Fibroblast of the conjunctiva (primary cell): ENCODE results near the gene HTR6.

Experiments
- DNase-seq: peaks from one replicate; pipeline ENCODE4 v3.0.0-alpha.2; 2010; ENCODE audit warnings: low read depth

Gene HTR6

DNA sequence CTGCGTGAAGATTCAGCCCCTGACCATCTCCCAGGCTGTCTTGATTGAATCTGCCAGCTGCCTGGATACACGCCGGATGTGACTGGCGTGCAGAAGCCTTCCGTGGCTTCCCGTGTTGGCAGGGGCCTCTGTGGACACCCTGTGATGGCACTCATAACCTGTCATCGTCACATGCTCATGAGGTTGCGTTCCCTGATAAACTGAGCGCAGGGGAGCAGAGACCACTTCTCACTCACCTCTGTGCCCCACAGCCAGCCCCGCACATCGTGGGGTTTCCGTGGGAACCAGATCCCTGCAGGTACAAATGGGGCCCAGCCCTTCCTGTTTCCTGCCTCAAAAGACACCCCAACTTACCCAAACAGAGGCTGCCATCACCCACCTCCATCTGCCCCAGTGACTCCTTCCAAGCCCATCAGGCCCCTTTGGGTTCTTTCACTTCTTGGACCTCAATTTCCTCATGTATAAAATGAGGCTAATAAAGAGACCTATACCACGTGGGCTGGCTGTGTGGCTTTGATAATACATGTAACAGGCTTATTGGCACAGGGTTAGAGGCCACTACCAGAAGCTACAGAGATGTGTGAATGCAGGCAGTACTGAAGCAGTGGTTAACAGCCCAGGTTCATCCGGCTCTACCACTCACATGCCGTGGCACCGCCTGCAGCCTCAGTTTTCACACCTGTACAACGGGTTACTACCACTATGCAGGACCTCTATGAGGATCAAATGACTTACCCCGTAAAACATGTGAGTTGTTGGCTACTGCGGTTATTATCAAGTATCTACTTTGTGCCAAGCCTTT, 23.6 kb downstream of the HTR6 start:
- DNase-seq: no peak

DNA sequence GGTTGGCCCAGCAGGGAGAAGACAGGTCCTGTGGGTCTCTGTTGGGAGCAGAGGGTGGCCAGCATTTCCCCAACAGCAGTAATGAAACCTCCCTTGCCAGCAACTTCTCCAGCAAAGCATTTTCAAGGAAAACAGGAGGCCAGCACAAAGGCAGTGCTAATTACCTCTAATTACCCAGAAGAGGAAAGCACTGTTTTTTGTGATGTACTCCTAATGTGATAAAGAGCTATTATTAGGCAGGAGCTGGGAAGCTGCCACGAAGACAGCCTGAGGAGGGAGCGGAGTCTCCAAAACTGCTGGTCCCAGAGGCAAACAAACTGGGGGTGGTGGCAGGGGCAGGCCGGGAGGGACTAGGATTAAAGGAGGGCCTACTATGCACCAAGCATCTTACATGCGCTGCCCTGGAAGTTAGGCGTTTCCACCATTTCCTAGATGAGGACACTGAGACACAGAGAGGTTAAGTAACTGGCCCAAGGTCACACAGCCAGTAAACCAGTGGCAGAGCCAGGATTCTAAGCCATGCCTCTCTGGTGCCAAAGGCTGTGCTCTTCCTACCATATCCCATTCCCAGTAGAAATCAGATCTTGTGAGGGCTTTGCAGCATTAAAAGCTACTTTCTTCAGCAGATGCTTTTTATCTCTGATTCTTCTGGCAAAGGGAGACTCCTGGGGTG, 24.5 kb downstream of the HTR6 start:
- no peak for DNase-seq

DNA sequence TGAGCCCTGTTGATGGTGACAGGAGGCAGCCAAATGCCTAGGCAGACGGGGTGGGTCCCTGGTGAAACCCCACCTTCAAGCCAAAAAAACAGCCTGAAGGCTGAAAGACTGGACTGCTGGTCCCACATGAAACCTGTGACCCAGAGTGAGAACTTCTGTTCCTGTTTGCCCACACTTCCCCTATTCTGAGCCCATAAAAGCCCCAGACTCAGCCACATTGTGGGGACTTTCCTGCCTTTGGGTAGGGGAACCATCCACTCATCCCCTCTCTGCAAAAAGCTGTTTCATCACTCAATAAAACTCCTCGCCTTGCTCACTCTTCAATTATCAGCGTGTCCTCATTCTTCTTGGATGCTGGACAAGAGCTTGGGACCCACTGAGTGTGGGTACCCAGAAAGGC, 25.2 kb downstream of the HTR6 start:
- DNase-seq: no peak

DNA sequence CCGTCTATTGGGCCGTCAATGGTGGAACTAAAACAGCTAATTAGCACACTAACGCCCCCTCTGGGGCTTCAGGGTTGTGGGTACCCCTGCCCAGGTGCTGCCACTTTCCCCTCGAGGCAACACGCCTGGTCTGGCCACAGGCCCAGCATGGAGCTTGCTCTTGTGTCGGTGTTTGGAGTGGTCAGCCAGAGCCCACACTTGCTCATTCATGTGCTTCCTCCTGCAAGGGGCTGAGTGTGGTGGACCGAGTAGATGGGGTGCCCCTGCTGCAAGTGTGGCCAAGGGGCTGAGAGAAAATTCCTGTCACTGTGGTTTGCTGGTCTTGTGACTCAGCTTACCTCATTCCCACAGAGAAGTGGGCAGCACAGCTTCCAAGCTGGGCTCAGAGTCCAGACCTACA, 25.7 kb downstream of the HTR6 start:
- no peak for DNase-seq

DNA sequence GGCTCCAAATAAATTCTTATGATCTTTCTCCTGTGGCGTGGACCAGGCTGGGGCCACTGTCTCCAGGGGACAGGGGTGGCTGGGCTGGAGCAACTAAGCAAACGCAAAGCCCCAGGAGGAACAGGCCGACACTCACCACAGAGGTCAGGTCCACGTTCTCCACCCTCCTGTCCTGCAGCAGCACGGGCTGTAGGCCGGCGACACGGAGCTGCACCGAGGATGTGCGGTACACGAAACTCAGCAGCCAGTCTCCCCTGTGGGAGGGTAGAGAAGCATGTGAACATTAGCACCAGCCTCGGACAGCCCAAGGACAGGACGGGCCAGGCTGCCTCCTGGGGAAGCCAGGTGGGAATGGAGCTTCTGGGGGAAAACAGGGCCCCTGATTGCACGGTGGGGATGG, 29.6 kb downstream of the HTR6 start:
- no peak for DNase-seq

DNA sequence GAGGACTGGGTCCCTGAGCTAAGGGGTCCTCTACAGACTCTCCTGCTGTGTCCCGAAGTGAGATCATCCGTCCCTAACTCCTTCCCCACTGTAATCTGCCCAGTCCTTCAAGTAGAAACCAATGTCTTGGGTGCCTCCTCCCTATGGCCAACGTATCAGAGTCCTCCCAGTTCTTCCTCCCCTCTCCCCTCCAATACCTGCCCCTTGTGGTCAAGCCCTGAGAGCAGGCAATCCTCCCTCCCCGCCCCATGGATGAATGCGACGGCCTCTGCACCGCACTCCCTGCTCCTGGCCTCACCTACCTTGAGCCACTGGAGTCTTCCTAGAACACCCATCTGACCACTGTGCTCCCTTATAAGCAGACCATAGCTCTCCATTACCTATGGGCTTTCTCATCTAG, 31.1 kb downstream of the HTR6 start:
- DNase-seq: no peak

DNA sequence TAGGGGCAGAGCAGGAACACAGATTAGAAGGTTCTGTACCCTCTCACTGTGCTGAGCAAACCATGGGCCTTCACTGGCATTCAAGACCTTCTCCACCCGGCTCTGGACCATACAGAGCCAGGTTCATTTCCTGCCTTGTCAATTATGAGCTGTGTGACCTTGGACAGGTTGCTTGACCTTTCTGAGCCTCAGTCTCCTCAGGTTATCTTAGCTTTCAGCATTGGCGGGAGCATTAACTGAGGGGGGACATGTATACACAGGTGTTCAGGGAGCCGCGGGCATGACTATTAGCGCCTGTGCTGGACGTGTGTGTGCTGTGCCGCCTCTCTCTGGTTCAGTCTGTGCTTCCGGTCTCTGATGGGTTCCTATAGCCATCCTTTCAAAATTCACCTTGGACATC, 32.1 kb downstream of the HTR6 start:
- DNase-seq: no peak

DNA sequence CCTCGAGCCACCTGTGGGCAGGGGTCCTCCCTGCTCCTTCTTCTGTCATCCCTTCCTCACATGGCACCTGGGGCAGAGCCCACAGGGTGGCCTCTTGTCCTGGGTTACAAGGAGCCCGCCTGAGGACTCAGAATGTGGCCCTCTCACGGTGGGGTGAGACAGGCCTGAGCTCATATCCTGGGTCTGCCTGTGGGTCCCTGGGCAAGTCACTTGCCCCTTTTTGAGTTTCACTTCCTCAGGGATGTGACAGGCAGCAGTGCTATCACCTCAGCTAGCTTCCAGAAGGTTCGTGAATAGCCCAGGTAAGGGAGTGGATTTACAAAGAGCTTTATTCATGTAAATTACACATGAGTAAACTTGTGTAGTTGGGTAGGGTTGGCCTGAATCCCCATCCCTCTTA, 33.5 kb downstream of the HTR6 start:
- no peak for DNase-seq

DNA sequence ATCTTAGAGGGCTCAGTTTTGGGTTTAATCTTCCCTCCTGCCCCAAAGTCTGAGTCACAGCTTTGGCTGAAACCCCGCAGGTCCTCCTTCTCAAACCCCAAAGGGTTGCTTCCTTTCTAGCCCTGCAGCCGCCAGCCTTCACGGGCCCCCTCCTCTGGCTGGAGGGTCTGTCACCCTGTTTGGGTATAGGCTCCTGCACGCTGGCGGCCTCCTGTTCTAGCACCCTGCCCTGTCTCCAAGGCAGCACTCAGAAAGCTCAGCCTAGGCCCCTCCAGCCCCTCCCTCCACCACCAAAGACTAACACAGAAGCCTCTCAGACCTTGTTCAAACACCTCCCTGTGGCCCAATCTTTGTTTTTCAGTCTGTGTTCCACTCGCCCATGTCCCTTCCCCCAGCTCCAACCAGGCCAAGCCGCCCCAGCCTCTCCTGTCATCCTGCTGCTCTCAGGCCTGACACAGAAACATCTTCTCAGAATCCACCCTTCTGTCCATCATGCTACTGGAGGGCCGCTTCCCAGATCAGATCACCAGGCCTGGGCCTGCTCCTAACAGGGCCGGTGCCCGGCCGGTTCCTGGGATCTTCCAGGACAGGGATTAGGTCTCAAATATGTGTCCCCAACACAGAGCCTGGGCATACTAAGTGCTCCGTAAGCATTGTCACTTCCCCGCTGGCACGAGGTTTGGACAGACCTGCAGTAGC, 35.6 kb downstream of the HTR6 start:
- no peak for DNase-seq

DNA sequence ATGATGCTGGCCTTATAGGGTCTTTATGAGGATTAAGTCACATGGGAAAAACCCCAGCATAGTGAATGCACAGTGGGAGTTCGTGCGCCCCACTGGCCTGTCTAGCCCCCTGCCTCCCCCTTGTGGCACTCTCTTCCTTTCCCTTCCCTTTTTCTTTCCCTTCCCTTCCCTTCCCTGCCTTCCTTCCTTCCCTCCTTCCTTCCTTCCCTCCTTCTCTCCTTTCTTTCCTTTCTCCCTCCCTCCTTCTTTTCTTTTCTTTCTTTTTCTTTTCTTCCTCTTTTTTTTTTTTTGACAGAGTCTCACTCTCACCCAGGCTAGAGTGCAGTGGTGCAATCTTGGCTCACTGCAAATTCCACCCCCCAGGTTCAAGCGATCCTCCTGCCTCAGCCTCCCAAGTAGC, 38.6 kb downstream of the HTR6 start:
- no peak for DNase-seq

DNA sequence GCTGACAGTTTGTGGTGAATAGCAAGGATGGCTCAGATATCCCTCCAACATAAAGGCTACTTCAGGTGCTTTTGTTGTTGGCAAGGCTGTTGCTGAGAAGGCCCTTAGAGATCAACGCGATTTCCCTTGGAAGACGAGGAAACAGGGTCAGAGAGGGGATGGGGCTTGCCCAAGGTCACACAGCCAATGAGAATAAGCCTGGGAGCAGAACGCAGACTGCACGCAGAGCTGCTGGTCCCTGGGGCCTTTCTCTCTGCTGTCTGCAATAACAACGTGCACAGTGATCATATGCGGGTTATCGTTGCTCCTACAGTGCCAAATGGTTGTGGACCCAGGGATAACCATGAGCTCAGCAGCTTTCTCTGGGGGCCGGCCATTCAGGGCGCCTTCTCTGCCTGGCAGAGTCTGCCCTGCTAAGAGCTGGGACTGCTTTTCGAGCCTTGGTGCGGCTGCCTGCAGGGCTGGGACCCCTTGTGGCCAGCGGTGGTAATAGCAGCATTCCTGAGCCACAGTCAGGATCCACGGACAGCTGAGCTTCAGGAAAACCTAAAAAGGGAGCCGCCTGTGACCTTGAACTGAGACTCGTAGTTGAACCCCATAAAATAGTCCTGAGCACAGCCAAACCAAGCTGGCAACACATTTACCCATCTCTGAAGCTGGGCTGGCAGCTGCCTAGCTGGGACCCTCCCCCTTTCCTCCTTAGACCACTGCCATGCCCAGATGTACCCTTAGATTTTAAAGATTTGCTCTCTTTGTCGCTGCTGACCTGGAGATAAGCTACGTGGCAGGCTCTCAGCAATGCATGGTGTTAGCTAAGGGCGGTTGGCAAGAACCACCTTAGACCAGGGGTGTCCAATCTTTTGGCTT, 39.8 kb downstream of the HTR6 start:
- peak; percentile 51 for DNase-seq

DNA sequence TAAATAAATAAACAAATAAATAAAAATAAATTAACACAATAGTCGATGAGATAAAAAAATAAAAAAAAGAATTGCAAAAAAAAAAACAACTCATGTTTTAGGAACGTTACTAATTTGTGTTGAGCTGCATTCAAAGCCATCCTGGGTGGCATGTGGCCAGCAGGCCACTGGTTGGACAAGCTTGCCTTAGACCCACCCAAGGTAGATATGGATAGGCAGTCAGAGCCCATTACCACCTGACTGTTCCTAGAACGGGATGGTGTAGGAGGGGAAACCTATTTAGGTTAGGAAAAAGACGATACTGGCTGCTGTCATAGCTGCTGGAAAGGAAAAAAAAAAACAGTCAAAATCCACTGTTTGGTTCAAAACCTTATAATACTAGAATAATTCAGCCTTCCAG, 40.8 kb downstream of the HTR6 start:
- no peak for DNase-seq

DNA sequence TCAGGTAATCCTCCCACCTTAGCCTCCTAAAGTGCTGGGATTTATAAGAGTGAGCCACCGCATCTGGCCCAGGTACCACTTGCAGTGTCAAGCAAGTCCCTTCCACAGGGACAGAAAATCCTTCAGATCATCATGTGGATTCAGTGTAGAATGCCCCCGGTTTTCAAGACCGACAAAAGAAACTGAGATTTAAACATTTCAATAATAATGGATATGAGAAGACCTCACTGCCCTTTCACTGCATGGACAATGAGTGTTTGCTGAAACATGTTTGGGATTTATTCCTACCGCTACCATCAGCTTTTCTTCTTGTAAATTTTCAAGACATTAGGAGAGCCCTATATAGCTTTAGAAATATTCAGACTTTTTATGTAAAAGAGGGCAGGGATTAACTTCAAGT, 41.5 kb downstream of the HTR6 start:
- no peak for DNase-seq

DNA sequence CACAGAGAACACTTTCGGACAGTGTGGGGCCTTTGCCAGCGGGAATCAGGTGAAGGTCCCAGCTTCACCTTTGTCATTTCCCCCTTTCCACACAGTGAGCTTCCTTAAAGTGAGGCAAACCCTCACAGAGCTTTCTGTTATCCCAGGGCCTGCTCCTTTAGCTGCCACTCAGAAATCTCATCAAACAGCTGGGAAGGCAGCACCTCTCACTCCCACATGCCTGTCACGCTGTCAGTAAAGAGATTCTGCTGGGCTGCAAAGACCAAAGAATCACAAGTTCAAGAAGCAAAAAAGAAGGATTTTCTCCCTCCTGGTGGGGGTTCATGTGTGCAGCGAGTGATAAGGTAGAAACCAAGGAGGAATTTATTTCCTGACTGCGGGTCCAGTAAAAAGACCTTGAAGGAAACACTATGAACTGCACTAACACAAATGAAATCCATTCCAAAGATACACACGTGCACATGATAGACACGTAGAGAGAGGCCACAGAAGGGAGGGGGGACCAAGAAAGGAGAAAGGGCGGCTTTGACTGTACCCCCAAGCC, 44.0 kb downstream of the HTR6 start:
- DNase-seq: no peak

DNA sequence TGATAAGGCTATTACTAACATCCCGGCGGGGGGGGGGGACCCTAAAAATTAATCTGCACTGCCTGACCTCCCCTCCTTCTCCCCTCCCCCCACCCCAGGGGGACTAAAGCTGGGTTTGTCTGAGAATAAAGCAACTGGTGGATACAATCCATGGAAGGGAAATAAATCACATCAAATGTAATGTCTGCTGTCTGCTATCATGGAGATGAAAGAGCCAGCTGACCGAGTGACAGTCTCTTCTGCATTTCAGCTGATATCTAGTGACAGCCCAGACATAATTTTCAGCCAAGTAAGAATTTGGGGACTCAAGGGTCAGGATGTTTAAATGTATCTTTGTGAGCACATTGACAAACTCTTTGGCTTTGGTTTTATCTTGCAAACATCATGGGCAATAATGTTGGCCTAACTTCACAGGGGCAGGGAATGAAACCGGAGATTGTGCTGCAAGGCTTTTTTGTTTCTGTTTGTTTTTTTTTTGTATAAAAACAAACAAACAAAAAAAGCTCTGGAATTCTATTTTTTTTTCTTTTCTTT, 44.7 kb downstream of the HTR6 start:
- no peak for DNase-seq

DNA sequence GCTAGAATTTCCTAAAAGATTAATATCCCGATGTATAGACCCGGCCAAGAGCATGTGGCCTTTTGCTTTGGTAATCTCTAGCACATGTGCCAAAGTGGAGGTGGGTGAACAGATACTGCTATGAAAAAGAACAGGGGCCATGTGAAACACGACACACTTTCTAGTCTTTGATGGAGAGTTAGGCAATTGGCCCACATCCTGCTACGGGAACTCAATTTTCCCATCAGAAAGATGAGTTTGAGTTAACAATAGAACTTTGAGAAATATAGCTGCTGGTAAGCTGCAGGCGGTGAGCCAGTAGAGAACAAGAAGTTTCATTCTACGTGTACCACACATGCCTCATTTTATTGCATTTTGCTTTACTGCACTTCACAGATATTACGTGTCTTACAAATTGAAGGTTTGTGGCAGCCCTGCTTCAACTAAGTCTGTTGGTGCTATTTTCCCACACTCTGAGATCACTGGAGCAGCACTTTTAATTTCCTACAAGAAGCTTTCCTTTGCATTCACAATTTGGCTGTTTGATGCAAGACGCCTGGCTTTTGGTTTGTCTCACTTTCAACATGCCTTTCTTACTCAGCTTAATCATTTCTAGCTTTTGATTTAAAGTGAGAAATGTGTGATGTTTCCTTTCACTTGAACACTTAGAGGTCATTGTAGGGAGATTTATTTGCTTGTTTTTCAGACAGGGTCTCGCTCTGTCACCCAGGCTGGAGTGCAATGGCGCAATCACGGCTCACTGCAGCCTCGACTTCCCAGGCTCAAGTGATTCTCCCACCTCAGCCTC, 46.3 kb downstream of the HTR6 start:
- no peak for DNase-seq

DNA sequence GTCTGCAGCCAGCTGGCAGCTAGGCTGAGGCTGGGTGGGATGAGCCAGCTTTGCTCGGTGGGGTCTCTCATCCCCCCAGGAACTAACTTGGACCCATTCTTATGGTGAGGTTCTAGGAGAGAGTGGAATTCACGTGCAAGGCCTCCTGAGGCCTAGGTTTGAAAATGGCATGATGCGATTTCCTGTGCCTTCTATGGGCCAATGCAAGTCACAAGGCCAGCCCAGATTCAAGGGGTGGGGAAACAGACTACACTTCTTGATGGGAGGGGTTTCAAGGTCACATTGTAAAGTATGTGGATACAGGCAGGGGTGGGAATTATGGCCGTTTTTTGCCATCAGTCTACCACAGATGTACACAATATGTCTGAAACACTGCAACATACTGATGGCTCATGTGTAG, 48.3 kb downstream of the HTR6 start:
- DNase-seq: no peak

DNA sequence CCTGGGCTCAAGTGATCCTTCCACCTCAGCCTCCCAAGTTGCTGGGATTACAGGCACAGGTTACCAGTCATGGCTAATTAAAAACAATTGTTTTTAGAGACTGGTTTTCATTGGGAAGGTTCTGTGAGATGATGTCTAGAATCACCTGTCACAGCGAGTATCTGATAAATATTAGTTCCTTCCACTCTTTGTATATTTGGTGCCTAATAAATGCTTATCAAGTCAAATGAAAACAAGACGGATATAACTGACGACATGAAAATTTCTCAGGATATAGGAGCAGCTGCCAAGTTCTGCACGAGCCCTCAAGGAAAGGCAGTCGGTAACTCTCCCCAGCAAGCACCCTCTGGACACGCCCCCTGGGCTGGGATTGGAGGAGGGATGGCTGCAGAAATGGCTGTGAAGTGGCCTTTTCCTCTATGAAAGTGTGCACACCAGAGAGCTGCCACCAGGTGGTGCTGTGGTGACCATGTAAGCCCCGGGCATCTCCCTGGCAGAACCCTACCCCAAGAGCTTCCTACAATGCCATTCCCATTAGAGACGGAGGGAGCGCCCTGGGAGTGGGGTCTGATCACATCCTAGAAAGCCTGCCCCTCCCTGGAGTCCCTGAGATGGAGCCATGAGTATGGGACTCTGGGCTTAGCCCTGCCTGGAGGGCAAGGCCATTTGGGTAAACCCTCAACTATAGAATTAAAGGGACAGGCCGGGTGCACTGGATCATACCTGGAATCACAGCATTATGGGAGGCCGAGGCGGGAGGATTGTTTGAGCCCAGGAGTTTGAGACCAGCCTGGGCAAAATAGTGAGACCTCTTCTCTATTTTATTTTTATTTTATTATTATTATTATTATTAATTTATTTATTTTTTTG, 50.9 kb downstream of the HTR6 start:
- peak; percentile 95 for DNase-seq

DNA sequence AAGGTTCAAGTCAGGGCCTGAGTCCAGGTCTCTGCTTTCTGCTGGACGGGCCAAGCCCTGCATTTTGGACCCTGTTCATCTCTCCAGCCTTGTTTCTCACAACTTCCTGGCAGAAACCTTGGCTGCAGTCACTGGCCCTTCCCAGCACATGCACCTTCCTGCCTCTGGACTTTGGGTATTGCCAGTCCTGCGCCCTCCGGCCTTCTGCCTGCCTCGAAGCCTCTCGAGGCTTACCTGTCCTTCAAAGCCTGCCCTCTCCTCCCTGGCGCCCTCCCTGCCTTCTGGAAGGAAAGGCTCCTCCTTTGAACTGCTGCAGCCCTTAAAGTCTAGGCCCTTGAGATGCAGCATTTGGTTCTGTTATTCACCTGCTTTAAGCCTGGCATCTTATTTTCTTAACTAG, 52.8 kb downstream of the HTR6 start:
- DNase-seq: no peak

DNA sequence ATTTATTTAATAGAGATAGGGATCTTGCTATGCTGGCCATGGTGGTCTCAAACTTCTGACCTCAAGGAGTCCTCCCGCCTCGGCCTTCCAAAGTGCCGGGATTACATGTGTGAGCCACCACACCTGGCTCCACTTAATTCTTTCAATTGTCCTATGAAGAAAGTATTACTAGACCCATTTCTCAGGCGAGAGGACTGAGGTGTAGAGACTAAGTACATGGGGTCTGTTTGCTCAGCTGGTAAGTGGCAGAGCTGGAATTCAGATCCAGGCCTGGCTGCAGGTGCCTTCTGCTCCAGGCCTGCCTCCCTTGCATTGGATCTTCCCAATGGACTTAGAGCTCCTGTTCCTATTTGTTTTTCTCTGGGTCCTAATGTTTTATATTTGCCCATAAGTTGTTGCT, 55.5 kb downstream of the HTR6 start:
- DNase-seq: no peak
